CD4-positive, alpha-beta T cell treated with Interleukin-15 for 4 hours (primary cell): ENCODE measurements around the gene NDFIP1.

Experiments used
- DNase-seq: peaks from one replicate; pipeline ENCODE4 v3.0.0-alpha.2; 2020; ENCODE audit warnings: low spot score

The NDFIP1 gene

DNA sequence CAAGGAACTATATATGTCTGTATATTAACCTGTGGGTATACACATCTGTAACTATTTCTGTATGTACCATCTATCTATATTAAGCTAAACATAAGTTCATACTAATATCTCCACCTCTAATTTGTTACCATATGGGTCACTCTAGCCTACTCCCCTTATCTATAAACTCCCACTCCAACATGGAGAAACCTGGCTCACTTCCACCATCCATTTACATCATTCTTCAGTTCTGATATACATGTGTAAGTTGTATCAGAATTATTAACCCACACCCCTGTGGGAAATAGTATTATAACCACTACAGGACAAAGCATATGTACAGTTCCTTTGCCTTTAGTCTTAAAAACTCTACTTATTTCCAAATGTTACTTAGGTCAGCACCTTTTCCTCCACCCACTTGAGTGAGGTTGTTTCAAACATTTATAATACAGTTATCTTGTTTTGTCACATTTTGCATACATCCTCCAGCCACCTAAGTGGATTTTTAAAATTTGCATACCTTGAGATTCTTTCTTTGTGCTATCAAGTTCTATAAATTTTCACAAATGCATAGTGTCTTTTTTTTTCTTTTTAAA, 10.6 kb downstream of the NDFIP1 start:
- no peak for DNase-seq

GRCh38 chr5:142120247-142120935, 11.8 kb downstream of the NDFIP1 start:
- no peak for DNase-seq

DNA sequence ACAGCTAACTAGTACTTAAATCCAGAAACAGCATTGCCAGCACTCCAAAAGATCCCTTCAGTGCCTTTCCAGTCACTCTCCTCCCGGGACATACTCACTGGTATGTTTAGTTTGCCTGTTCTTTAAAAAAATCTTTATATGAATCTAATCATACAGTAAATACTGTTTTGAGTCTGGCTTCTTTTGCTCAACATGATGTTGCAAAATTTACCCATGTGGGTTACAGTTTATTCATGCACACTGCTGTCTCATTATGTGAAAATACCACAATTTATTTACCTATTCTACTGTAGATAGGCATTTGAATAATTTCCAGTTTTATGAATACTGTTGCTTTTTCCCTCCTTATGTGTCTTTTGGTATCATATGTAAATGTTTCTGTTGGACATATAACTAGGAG, 13.5 kb downstream of the NDFIP1 start:
- no peak for DNase-seq

DNA sequence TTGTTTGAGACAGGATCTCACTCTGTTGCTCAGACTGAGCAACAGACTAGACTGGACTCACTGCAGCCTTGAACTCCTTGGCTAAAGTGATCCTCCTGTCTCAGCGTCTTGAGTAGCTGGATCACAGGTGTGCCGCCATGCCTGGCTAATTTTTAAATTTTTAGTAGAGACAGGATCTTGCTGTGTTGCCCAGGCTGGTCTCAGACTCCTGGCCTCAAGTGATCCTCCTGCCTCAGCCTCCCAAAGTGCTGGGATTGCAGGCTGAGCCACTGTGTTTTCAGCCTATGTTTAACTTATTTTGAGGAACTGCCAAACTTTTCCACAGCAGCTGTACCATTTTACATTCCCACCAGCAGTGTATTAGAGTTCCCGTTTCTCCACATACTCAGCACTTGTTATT, 16.8 kb downstream of the NDFIP1 start:
- DNase-seq: no peak

- no peak for DNase-seq
Observed at GRCh38 chr5:142125963-142126362, 17.4 kb downstream of the NDFIP1 start.

DNA sequence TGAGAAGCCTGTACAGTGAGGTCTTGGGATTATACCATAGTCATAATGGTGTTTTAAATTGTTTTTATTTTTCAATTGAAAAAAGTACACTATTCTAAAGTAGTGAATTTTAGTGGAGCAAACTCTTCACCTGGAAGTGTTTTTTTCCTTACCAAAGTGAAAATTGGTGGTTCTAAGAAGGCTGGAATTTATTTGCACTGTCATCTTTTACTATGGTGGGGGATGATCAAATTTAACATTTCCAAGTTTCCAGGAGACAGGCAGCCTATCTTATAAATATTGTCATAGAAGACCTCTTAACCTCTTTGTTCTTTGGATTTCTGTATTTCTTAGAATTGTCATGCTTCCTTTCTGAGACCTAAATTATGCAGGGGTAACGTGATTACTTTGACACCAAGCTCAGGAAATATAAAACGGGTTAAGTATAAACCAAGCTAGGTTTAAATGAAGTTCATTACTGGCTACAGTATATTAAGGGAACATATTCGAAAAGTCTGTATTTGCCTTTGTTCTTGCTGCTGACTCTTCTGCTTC, 20.2 kb downstream of the NDFIP1 start:
- peak; percentile 40 for DNase-seq

- no peak for DNase-seq
Observed at GRCh38 chr5:142129446-142130066, 21.0 kb downstream of the NDFIP1 start.

DNA sequence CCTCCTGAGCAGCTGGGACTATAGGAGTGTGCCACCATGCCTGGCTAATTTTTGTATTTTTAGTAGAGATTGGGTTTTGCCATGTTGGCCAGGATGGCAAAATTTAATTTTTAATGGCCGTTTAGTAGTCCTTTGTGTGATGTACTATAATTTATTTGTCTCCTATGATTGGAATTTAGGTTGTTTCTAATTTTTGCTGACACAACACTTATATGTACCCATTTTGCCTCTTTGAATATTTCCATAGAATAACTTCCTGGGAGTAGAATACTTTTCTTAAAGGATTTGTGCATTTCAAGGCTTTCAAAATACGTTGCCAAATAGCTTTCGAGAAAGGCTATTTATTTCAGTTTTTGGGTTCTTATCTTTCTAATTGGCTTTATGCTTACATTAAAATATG, 22.8 kb downstream of the NDFIP1 start:
- no peak for DNase-seq

- no peak for DNase-seq
Observed at GRCh38 chr5:142132916-142133315, 24.3 kb downstream of the NDFIP1 start.

DNA sequence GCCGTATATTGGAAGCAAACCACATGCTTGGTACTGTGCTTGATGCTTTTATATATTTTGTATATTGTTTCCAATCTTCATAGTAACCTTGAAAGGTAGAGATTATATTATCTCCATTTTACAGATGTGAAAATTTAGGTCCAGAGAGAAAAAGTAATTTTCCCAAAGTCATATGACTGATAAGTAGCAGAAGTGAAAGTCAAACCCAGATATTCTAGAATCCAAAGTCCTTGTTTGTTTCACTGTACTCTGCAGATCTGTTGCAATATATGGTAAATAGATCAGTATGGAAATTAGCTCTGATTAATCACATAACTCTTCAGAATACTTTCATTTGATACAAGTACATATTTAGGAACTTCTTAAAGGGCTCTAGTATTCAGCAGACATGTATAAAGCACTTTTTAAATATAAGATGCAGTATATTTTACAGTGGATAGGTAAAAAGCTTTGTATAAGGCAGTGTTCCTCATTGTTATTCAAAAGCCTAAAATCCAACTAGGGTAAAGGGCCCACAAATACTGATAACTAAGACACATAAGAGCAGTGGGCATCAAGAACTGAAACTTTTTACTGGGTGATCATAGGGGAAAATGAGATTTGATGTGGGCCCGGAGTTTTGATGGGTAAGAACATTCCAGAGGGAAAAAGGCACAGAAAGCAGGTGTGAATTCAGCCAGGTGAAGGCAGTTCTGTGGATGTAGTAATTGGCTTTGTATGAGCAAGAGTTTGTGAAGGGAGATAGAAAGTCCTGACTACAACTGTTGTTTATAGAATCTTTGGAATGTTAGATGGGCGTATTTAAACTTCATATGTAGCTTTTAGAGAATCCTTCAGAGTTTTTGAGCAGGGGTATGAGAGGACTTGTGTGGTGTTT, 25.0 kb downstream of the NDFIP1 start:
- DNase-seq: no peak

GRCh38 chr5:142134331-142135010, 25.9 kb downstream of the NDFIP1 start:
- no peak for DNase-seq

DNA sequence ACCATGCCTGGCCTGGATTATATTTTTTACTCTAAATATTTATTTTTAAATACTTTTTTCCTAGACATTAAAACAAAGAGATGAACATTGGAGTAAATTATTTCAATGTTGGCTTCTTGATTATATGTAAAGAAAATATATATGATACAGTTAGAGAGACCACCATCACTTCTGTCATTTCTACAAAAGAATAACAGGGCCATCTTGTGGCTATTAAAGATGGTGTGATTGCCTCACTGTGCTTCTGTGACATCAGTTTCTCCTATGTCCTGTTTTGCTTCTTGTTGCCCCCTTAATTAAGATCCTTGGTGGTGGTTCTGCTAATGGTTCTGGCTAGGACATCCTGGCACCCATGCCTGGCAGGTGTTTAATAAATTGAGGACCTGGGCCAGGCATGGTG, 32.9 kb downstream of the NDFIP1 start:
- no peak for DNase-seq

GRCh38 chr5:142143878-142144277, 35.3 kb downstream of the NDFIP1 start:
- peak; percentile 37 for DNase-seq

DNA sequence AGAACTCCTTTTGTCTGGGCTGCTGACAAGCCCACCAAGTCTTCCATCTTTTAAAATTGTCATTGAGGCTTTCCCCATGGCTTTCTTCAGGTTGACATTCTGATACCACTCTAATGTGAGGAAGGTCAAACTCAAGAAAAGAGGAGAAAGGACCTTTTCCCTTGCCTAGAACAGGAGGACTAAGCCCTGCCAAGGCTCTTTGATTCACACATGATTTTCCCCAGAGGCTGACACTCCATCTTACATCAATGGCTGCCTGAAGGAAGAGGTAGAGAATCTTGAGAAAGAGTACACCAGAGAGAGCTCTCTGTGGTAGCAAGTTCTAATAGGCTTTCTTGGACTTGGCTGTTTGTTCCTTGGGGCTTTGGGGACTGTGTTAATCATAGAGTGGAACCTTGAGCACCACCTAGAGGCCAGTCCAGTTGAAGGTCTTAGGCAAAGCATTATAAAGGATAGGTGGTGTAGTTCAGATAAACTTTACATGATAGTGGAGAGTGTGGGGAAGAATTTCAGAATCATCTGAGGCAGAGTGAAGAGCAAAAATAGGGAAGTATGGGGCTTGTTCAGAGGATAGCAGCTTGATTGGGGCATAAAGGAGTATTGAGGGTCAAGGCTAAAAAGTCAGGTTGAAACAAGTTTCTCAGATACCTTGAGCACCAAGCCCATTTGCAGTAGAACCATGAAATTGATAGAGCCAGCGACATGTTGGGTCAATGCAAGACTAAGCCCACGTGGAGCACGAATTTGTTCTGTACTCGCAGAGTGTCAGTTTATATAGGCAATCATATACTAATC, 36.7 kb downstream of the NDFIP1 start:
- peak; percentile 70 for DNase-seq

- DNase-seq: no peak
Observed at GRCh38 chr5:142149363-142149762, 40.8 kb downstream of the NDFIP1 start.

DNA sequence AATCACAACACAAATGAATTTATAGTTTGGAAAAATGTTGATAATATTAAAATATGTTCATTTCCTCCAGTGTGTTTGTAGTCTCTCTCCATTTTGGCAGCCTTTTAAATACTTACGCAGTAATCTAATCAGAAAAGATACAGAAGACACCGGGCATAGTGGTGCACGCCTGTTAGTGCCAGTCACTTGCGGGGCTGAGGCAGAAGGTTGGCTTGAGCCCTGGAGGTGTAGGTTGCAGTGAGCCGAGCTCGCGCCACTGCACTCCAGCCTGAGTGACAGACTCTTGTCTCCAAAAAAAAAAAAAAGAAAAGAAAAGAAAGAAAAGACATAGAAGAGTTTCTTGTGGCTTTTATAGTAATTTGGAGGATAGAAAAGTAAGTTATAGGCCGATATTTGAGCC, 41.9 kb downstream of the NDFIP1 start:
- no peak for DNase-seq

DNA sequence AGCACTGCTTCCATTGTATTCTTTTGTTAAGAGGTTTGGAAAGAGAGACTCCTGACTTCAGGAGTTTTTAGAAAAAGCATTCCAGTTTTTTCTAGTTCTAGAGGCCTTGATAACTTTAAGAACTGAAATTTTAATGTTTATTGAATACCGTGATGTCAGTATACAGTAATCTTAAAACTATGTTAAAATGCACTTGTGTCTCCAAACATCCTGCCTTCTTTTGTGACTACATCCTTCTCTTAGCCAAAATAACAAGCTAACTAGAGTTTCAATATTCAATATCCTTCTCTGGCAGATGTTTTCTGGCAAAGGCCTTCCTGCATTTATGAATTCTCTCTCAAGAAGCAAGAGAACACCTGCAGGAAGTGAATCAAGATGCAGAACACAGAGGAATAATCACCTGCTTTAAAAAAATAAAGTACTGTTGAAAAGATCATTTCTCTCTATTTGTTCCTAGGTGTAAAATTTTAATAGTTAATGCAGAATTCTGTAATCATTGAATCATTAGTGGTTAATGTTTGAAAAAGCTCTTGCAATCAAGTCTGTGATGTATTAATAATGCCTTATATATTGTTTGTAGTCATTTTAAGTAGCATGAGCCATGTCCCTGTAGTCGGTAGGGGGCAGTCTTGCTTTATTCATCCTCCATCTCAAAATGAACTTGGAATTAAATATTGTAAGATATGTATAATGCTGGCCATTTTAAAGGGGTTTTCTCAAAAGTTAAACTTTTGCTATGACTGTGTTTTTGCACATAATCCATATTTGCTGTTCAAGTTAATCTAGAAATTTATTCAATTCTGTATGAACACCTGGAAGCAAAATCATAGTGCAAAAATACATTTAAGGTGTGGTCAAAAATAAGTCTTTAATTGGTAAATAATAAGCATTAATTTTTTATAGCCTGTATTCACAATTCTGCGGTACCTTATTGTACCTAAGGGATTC, 43.1 kb downstream of the NDFIP1 start:
- peak; percentile 68 for DNase-seq

DNA sequence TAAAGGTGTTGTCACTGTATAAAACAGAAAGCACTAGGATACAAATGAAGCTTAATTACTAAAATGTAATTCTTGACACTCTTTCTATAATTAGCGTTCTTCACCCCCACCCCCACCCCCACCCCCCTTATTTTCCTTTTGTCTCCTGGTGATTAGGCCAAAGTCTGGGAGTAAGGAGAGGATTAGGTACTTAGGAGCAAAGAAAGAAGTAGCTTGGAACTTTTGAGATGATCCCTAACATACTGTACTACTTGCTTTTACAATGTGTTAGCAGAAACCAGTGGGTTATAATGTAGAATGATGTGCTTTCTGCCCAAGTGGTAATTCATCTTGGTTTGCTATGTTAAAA, 43.8 kb downstream of the NDFIP1 start:
- DNase-seq: no peak

- DNase-seq: no peak
Observed at GRCh38 chr5:142153674-142154448, 45.3 kb downstream of the NDFIP1 start.
